LNCaP clone FGC (cell line): Measurements from ENCODE around the gene CACNA1B.
"Not testable (repeated sequence)": the region's sequence is repeated elsewhere in the genome, so short reads cannot be mapped to it uniquely, and the experiment has no call there.

Experiments used
- DNase-seq: peaks from one replicate; pipeline ENCODE4 v3.0.0-alpha.2; 2011; ENCODE audit warnings: low read depth
- H3K4me3 ChIP-seq: 2 replicates; pipeline ENCODE4 v1.5.1; 2011; ENCODE audit warnings: mild to moderate bottlenecking, low read depth, low read length, control low read depth
- CTCF ChIP-seq: IDR thresholded peaks from 2 replicates; pipeline ENCODE4 v1.5.1; 2012; ENCODE audit warnings: mild to moderate bottlenecking; ENCODE audit not compliant: control insufficient read depth, insufficient read depth; ENCODE audit errors: extremely low read depth

CACNA1B gene

GRCh38 chr9:138080979-138081378 is 203.4 kb downstream of the CACNA1B start:
- no peak for TF ChIP-seq CTCF
- DNase-seq: no peak
- no peak overlapping the region for H3K4me3 ChIP-seq

- TF ChIP-seq CTCF: no peak
- H3K4me3 ChIP-seq: no peak overlapping the region
- no peak for DNase-seq
Measured at GRCh38 chr9:138082918-138083636, 205.5 kb downstream of the CACNA1B start.

GRCh38 chr9:138083873-138084272 is 206.3 kb downstream of the CACNA1B start:
- TF ChIP-seq CTCF: no peak
- no peak overlapping the region for H3K4me3 ChIP-seq
- DNase-seq: no peak

GRCh38 chr9:138085568-138085967 is 208.0 kb downstream of the CACNA1B start:
- no peak for TF ChIP-seq CTCF
- H3K4me3 ChIP-seq: no peak overlapping the region
- DNase-seq: no peak

GRCh38 chr9:138092057-138092456 is 214.5 kb downstream of the CACNA1B start:
- peak; percentile 69 for DNase-seq
- H3K4me3 ChIP-seq: not testable (repeated sequence)

GRCh38 chr9:138094028-138094427 is 216.4 kb downstream of the CACNA1B start:
- H3K4me3 ChIP-seq: no peak overlapping the region
- TF ChIP-seq CTCF: no peak
- DNase-seq: no peak

GRCh38 chr9:138095813-138096518 is 218.4 kb downstream of the CACNA1B start:
- TF ChIP-seq CTCF: no peak
- no peak for DNase-seq
- H3K4me3 ChIP-seq: no peak overlapping the region
